HG03159 (cell line): ENCODE data around the gene TTLL5.
A peak's percentile ranks its signal among the peaks of the same experiment; 100 is the strongest.

Experiments used
- ATAC-seq: cut with Tn5 transposase; IDR thresholded peaks from one replicate; pipeline ENCODE4 v1.9.1; 2021; ENCODE audit warnings: mild to moderate bottlenecking, moderate library complexity; ENCODE audit not compliant: unreplicated experiment

Gene TTLL5

DNA sequence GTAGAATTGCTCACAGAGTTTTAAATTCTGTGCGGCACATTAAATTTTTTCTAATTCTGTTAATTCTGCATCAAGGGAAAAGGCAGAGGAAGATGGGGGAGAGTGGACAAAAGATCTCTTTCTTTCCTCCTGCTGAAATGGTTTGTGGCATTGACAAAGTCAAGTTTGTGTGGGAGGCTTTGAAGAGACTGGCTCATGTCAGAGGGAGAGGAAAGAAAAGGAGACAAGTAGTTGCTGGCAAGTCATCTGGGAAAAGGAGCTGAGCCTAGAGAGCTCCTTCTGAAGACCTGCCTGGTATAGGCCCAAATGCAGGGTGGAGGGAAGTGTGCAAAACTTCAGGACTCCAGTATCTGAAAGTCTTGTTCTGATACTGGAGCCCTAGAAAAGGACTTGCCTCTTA lies 36.3 kb downstream of the TTLL5 start:
- ATAC-seq, result no peak

DNA sequence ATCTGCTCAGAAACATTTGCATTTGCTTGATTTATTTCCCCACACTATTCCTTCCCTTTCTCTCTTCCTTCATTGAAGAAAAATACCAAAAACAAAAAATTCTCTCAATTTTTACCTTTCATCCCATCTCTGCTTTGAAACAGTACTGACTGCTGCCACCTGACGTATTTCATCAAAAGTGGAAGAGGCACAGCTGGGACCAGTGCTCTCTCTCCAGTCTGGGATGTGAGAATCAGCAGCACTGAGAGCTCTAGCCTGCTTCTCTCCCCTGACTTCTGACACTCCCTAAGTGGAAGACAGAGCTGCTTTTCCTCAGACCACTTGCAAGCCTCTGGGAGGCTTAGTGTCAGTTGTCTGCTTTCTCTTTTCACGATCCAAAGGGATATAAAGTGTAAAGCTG lies 36.9 kb downstream of the TTLL5 start:
- ATAC-seq, result no peak

DNA sequence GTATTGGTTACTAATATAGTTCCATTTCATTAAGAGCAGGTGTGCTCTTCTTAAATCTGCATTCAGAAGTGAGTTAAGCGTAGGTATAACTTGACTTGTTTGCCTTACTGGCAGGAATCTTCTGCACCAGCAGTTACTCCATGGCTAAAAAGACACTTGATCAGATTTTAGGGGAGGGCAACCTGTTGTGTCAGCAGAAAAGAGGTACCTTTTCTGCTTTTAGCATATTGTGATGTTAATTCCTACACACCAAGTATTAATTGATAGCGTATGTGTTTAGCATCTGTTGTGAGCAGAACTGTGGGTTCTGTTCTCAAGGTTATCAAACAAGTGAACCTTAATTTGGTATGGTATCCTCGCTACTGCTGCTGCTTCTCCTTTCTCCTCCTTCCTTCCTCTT lies 38.3 kb downstream of the TTLL5 start:
- no peak for ATAC-seq

DNA sequence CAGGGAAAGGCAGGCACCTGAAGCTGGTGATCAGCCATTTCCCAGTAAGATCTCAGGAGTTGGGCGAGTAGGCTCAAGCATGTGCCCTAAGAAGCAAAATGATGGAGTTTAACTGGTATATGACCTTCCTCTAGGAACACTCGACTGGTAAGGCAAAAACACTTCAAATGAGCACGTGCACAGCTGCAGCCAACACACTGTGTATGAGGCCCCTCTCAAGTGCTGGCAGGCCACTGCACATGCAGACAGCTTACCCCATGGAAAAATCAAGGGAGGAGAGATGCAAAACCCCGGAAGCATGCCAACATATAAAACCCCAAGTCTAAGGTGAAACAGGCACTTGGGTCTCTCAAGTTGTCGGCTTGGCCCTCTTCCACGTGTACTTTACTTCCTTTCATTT lies 39.2 kb downstream of the TTLL5 start:
- ATAC-seq, result no peak

DNA sequence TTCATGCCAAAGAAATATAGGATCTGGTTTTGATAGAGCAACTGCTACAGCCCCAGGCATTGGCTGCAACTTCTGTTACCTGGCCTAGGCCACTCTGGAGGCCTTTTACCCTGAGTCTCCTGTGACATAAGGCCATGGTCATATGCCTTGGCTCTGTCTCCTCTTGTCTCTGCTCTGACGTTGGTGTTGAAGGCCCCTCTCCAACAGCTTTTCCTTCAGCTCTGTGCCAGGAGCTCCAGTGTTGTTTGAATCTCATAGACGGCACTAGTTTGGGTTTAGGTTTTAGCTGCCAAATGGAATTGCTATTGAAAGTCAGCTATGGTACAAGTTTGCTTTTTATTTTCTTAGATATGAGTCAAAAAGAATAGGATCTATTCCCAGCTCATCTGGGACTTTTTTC lies 41.1 kb downstream of the TTLL5 start:
- no peak for ATAC-seq

DNA sequence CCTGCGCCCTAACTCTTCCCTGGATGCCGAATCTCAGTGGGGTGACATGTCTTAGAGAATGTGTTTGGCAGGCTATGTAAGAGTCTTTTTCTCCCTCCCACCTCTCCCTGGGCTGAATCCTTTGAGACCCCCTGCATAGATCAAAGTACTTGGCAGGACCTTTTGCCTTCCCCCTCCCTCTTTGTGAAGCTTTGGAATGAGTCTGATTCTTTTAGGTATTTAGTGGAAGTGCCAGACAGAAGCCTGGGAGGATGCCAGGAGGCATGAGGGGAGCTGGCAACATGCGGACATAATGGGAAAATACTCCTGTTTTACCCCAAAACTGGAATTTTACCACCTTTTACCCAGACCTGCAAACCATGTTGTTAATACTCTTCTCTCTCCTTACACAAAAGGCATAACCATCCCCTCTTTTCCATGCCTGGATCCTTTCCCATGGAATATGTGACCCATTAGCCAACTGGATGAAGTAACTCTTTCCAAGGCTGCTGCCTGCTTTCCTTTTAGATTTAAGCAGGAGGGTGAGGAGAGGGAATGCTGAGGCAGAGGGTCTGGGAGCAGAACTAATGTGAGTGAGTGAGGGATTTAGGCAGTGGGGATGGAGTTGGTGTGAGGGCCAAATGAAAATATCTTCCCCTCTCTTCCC lies 41.7 kb downstream of the TTLL5 start:
- no peak for ATAC-seq

DNA sequence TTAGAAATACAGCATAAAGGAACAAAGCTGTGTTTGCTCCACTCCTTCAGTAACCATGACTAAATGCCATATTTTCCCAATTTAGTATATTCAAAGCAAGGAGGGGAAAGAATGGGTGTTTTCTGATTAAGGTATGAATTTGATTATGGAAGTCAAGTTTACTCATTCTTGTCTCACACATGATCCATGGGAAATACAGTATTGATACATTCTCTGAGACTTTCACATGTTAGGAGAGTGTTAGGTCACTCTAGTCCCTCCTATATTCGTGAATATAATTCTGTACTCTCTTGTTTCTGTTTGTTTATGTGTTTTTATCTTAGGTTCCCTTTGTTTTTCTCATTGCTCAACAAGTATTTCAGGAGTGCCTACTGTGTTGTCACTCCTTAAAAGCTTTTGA lies 42.4 kb downstream of the TTLL5 start:
- ATAC-seq, result no peak

DNA sequence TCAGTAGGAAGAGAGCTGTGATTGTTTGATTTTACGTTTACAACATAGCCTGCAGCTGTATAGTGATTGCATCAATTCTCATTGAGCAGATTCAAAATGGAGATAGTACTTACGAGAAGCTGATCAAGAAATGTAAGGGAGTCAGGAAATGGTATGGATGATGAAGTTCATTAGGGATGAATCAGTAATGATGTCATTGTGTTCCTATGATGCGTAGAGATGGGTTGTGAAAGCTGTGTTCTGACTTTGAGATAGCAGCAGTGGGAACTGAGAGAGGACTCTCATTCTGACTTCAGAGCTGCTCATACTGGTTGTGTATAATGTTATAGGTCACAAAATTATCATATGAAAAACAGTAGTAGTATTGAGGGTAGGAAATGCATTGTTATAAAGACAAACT lies 44.0 kb downstream of the TTLL5 start:
- no peak for ATAC-seq

DNA sequence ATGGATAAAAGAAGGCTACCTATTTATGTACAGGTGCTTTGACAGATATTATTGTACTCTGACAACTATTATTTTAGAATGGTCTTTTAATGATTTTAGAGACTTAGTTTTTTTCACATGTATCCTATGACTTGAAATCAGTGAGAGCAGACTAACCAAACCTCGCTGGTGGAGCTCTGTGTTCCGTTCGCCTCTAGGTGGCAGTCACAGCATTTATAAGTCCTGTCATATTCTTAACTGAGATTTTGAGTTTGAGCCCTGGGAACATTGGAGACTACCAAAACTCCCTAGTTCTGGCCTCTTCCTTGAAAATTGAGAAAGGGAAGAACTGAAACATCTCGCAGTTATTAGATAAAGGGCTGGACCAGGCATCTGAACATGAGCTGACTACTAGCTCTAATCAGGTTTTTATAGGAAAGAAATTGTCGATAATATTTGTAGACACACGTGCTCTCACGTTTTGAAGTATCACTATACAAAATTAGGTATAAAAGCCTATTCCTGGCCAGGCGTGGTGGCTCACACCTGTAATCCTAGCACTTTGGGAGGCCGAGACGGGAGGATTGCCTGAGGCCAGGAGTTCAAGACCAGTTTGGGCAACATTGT lies 48.3 kb downstream of the TTLL5 start:
- peak; percentile 54 for ATAC-seq

DNA sequence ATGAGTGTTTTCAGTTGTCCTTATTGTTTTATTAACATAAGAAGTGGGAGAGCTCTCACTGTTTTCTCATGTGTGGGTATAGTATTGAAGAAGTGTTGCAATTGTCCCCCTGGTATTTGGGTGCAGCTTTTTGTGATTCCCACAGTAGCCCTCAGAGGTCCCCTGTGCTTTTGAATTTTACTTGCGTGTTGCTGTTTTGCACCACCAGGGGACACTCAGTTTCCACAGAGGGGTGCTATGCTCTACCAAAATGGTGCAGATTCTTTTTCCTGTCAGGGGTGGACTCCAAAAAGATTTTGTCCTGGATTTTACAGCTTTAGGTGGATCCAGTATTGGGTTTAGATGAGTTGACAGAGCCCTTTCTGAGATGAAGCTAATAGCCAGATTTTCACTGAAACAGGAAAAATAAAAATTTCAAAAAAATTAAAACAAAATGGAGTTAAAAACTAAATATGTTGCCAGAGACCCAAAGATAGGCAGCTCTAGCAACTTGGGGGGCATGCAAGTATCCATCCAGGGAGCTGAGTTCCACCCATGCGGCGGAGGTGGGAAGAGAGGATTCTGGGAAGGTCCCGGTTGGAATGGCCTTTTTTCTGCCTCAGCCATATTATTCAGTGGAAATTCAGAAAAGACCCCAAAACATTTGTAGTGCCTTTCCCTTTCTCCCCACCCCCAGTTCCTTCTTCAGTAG lies 50.2 kb downstream of the TTLL5 start:
- no peak for ATAC-seq

DNA sequence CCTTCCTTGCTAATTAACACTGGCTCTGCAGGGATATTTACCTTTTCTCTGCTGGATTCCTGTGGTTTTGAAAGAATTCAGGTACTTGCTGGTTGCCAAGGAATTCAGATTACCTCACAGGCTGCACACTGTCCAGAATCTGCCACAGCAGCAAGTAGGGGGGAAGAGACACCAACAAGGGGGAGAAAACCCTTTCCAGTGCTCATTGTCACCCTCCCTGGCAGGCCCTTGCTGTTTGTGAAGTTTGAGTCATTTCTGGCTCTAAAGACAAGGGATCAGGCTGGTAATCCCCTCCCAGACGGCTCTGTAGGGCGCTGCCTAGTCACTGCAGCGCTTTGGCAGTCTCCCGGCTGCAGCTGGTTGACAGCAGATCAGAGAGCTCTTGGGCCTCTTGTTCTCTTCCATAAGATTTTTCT lies 50.8 kb downstream of the TTLL5 start:
- no peak for ATAC-seq

DNA sequence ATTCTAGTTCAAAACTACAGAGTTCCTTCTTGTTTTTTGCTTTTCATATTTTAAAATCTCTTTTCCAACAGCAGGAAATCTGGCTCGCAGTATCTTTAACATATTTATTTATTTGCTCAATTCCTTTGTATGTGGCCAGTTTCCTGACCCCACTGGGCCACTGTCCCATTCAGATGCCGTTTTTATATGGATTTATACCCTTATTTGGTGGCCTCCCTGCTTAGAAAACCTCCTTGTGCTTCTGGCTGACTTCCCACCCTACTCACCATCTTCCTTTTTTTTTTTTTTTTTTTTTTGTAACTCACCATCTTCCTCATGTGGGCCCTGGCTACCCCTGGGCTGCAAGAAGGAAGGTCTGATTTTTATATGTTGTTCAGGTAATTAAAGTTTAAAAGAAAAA lies 53.9 kb downstream of the TTLL5 start:
- no peak for ATAC-seq

DNA sequence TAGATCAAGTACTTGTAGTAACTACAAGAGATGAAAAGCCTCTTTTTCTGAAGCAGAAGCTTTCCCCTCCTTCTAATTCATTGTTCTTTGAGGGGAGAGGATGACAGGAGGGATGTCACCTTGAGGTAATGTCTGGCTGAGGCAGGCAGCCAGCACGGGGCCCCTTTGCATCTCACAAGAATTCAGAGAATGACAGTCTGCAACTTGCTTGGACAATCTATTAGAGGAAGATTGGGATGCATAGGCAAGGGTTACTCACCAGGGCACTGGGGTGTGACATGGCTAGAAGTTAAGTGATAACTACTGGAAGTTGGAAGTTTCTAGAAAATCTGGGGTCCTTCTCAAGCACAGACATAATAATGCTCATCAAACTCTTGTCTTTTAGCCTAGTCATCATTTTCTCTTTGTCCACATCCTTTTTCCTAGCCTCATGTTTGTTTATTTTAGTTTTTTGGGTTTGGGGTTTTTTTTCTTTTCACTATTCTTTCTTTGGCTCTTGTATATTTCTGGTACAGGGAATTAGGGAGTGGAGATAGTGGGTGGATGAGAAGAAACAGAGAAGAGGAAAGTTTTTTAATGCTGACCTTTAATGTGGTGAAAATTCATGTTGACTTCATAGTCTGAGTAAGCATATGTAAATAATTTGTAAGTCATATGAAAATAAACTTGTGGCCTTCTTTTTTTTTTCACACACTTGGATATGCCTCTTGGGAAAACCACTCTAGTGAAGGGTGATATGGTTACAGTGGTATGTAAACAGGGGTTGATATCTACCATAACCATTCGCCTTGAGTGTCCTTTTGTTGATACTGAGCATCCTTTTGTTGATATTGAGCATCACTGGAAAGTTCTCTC lies 55.1 kb downstream of the TTLL5 start:
- ATAC-seq, result no peak

DNA sequence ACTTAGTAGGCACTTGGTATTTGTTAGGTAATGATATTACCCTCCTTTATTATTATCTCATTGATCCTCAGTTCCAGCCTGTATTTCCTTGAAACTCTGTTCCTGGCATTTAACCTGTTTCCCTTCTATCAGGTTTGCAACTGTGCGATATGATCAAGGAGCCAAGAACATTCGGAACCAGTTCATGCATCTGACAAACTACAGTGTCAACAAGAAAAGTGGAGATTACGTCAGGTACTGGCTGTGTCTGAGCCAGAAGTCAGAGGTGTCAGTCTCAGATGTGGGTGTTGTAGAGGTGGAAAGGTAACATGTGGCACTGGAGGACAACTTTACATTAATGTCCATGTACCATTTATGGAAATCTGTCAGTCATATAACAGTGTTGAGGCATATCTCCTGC lies 56.7 kb downstream of the TTLL5 start:
- no peak for ATAC-seq

DNA sequence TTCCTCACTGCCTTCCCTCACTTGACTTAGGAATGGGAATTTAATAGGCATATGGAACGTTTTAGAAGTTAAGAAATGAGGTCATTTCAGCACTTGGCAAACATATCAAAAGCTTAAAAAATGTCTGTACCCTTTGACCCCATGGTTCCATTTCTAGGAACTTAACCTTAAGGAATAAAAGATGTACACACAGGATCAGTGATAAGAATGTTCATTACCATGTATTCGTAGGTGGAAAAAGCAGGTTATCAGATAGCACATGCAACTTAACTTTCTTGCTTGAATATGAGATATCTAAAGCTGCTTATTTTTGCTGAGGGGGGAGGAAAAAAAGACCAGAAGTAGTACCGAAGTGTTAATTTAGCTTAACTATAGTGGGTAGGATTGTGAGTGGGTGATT lies 57.2 kb downstream of the TTLL5 start:
- no peak for ATAC-seq

DNA sequence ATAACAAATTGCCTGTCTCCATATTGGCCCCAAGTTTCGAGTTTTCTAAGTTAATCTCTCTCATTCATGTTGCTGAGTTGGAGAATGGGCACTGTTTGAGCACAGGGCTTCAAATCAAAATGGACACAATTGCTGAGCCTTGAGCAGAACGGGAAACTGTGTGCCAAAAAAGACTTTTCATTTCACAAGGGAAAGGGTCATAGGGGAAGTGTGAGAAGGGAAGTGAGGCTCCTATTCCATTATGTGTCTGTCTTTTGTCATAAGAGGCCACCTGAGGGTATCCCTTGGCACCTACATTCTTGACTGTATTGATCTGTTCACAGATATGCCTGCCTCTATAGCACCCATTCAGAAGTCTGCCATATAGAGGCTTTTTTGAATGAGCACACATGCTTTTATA lies 59.1 kb downstream of the TTLL5 start:
- no peak for ATAC-seq

DNA sequence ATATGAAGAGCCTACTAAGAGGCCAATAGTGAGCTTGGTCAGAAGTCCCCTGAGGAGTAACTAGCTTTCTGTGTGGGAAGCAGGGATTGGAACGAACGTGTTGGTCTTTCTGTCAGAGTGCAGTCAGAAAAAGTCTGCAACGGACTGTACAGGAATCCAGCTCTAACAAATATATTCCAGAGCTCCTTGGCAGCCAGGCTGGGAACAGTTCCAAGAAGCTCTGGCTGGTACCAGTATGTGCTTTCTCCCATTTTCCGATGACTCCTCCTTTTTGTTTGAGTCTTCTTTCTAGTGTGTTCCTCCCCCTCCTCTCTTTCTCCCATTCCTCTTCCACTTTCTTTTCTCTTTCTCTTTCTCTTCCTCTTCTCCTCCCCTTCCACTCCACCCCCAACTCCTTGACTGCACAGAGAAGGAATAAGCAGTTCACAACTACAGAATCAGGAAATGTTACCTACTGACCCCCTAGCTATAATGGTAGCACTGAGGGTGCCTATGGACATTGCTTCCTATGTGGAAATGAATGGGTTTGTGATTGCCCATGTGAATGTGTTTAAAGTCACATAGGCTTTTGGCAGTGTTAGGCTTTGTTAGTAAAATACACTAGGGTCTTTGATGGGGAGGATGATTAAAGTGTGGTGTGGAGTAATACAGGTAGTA lies 59.9 kb downstream of the TTLL5 start:
- ATAC-seq, result no peak

DNA sequence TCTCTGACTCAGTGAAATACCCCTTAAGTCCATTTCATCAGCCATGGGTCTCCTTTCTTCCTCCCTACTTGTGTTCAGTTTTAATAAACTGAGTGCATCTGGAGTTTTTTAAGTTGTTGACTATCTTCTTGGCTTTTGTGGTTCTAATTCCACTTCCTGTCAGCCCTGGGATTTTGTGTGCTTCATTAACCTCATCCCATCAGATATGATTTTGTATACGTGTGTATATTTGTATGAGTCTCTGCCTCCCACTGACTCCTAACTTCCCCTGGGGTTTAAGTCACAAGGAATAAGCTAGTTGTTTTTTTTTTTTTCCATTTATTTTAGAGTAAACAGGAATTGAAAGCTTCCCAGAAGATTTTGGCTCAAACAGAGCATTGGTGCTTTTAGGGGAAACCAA lies 62.7 kb downstream of the TTLL5 start:
- ATAC-seq, result no peak

DNA sequence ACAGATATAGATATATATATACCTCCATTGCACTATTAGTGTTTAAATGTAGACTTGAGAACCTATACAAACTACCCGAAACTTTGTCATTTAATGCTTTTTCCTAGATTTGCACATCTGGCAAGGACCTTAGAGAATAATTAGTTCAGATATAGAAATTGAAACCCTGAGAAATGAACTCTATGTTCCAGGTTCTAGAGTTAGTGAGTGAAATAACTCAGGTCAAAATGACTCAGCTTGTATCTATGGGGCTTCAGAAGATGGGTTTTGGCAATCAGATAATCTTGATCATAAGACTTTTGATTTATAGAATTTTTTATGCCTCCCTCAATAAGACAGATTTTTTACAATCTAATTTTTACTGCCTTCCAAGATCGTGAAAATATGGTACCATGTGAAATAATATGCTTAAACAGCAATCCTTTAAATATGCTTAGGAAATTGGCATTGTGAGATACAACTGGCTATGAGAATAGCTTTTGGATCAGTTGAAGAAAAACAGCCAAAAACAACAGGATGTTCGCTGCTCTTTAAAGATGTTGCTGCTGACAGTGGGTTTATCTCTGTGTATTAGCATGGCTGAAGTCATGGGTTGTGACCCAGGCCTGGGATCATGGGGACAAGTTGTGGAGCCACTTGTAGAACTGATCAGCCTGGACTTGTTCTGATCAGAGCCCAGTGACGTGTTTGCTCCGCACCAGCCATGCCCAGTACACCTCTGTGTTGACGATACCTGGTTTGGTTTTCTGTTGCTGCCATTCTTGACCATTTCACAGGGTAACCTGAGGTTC lies 63.6 kb downstream of the TTLL5 start:
- ATAC-seq, result no peak

DNA sequence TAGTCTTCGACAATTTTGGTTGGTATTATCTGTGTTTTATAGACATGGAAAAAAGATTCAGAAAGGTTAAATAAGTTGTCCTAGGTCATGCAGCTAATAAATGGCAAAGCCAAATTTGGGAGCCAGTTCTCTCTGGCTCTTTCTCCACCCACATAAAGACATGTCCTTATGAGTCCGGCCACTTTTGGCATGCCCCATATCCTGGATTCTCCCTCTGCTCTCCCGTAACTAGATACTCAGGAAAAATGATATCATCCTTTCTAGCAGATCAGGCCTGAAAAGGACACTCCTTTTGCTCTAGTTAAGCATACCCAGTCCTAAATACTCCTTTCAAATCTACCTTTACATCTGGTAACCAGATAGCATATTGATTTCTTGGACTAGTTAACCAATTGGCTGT lies 64.4 kb downstream of the TTLL5 start:
- ATAC-seq, result no peak
